HEK293T (cell line): Measurements from ENCODE around the gene RNF213.

ENCODE experiments used
- ARNT ChIP-seq: fragments of 450-650 bp; IDR thresholded peaks from 2 replicates; pipeline ENCODE4 v1.6.1; 2017; ENCODE audit warnings: mild to moderate bottlenecking
- BHLHE40 ChIP-seq: fragments of 450-650 bp; IDR thresholded peaks from 2 replicates; pipeline ENCODE4 v1.6.1; 2016; ENCODE audit warnings: mild to moderate bottlenecking, moderate library complexity, borderline replicate concordance
- ELF4 ChIP-seq: fragments of 450-650 bp; IDR thresholded peaks from 2 replicates; pipeline ENCODE4 v1.6.1; 2017; ENCODE audit warnings: antibody characterized with exemption
- FOXA1 ChIP-seq: fragments of 450-650 bp; IDR thresholded peaks from 2 replicates; pipeline ENCODE4 v1.6.1; 2016; ENCODE audit warnings: mild to moderate bottlenecking
- FOXK2 ChIP-seq: fragments of 450-650 bp; IDR thresholded peaks from 2 replicates; pipeline ENCODE4 v1.6.1; 2016; ENCODE audit warnings: mild to moderate bottlenecking
- FOXM1 ChIP-seq: fragments of 450-650 bp; IDR thresholded peaks from 2 replicates; pipeline ENCODE4 v1.6.1; 2017; ENCODE audit warnings: mild to moderate bottlenecking, borderline replicate concordance
- L3MBTL2 ChIP-seq: fragments of 450-650 bp; conservative IDR thresholded peaks from 2 replicates; pipeline ENCODE4 v1.6.1; 2016; ENCODE audit warnings: mild to moderate bottlenecking
- LEF1 ChIP-seq: fragments of 450-650 bp; IDR thresholded peaks from 2 replicates; pipeline ENCODE4 v1.6.1; 2017; ENCODE audit warnings: mild to moderate bottlenecking, borderline replicate concordance
- SP1 ChIP-seq: fragments of 450-650 bp; IDR thresholded peaks from 2 replicates; pipeline ENCODE4 v1.6.1; 2017
- SUZ12 ChIP-seq: fragments of 450-650 bp; IDR thresholded peaks from 2 replicates; pipeline ENCODE4 v1.6.1; 2016; ENCODE audit warnings: mild to moderate bottlenecking
- TARDBP ChIP-seq: fragments of 450-650 bp; IDR thresholded peaks from 2 replicates; pipeline ENCODE4 v1.6.1; 2016
- ZNF384 ChIP-seq: fragments of 450-650 bp; IDR thresholded peaks from 2 replicates; pipeline ENCODE4 v1.6.1; 2016

GRCh38 chr17:80212962-80213642 is 47.5 kb upstream of the RNF213 start:
- no peak for TF ChIP-seq ELF4
- no peak for TF ChIP-seq BHLHE40
- TF ChIP-seq LEF1 = no peak
- no peak for TF ChIP-seq ARNT
- no peak for TF ChIP-seq L3MBTL2
- TF ChIP-seq SP1 = no peak
- TF ChIP-seq FOXM1 = no peak
- no peak for TF ChIP-seq FOXK2
- no peak for TF ChIP-seq FOXA1
- TF ChIP-seq SUZ12 = no peak
- TF ChIP-seq ZNF384 = no peak
- TF ChIP-seq TARDBP = no peak
